CD4-positive, alpha-beta T cell treated with Interleukin-21 for 1 hour (primary cell): ENCODE data around the gene CREBZF.
"Not testable (repeated sequence)": the region's sequence is repeated elsewhere in the genome, so short reads cannot be mapped to it uniquely, and the experiment has no call there.

Experiments
- DNase-seq: peaks from one replicate; pipeline ENCODE4 v3.0.0-alpha.2; 2020

CREBZF gene

DNA sequence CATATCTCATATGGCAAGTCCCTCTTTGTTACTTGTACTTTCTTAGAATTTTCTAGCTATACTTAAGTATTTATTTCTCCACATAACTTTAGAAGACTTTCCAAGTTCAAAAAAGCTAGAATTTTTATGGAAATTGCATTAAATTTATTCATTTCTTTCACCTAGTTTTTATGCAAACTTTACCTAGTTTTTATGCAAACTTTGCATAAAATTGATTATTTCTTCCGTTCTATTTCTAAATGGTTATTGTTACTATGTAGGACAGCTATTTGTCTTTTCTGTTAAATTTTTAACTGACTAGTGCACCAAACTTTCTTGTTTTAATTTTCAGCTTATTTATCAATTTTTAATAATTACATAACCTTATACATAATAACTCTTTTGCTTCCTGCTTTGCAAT is 3.2 kb upstream of the CREBZF start:
- no peak for DNase-seq

DNA sequence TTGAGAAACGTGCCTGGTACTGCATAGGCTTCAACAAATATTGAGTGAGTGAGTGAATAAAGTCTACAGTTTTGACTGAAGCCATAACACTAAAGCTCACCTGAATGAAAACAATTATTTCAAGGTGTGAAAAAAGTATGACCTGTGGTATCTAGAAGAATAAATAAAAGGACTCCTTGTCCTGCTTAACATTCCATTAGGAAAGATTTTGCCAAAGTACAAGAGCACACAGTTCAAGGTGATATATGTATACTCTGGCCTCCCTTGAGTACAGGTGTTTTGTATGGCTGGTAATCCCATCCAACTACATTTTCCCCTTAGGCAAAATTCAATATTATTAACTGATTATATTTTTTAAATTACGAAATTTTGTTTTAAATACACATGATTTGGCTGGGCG is 1.8 kb upstream of the CREBZF start:
- no peak for DNase-seq

DNA sequence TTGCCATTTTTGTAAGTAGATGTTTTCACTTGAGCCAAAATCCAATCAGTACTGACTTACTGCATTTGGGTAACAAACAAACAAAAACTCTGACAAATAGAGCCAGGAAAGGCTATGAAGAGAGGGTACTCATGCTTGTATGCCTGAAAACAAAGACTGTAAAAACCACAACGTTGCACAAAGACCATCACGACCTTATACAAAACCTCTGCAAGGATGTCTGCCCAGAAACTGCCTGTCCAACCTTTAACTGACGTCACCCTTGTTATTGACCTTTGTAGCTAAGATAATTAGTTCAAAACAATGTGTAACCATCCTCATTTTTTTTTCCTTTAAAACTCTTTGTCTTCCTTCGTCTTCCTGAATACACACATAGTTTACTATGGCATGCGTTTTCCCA is 804 bp upstream of the CREBZF start:
- DNase-seq, result peak; percentile 36

- peak; percentile 90 for DNase-seq
Observed at GRCh38 chr11:85663753-85664614, 945 bp downstream of the CREBZF start.

DNA sequence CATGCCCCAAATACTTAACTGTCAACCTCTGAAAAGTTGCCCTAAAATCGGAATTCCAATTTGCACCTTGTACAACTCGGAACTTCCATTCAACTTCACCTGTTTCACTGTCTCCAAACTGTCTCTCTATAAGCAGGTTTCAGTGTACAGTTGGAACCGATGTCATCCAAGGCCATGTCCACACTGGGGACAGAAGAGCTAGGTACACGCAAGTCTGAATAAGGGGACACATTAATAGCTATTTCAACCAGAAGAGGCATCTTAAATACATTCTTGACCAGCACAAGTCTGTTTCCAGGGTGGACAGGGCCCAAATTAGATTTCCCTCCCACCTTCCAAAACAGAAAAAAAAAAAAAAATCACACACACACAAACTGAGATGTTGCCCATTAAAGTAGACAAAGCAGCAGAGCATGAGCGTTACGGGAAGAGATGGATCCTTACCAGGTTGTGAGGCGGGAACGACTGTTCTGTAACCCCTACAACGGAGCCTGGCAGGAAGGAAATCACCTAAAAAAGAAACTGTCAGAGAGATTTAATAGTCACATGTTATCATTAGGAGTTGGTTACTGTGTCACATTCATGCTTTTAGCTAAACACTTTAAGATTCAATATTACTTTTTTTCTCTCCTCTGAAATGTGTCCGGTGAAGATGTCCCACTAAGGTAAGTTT is 1.7 kb downstream of the CREBZF start:
- peak; percentile 53 for DNase-seq

GRCh38 chr11:85661972-85662664 is 2.8 kb downstream of the CREBZF start:
- DNase-seq, result no peak

DNA sequence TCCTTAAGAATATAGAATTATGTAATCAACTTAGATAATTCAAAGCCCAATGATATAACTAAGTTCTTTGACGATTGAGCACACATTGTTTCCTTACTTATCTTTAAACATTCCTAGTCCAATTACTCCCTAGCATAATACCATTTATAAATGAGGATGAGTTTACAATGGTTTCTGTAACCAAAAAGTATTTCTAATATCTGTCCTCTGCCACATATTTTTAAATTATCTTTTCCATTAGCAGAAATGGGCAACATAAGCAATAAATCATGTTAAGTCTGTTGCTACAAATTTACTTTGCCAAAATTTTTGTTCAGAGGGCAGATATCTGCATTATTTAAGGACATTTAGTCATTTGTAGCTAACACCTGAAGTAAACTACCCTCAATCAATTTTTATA is 6.7 kb downstream of the CREBZF start:
- no peak for DNase-seq

DNA sequence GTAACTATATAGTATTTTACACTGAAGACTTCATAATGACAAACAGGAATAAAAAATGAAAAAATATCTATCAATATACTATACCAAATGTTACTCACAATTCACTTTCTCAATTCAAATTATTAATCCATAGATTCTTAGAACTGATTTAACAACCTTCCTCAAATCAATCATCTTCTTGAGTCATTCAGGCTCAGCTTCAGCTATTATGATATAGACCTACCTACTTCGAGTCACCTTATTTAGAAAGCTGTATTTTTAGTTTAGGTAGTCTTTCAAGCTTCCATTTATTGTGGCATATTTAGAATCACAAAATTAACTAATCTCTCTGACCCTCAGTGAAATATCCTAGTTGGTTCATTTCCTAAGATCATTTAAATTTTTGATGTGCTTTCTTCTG is 8.2 kb downstream of the CREBZF start:
- no peak for DNase-seq

DNA sequence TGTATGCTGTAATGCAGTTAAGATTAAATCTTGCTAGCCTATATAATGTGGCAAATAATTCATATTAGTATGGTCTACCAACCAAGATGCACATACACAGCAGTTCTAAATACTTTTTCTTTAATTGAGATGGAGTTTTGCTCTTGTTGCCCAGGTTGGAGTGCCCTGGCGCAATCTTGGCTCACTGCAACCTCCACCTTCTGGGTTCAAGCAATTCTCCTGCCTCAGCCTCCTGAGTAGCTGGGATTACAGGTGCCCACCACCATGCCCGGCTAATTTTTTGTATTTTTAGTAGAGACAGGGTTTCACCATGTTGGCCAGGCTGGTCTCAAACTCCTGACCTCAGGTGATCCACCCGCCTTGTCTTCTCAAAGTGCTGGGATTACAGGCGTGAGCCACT is 10.6 kb downstream of the CREBZF start:
- DNase-seq, result not testable (repeated sequence)

- no peak for DNase-seq
Observed at GRCh38 chr11:85652786-85653447, 12.0 kb downstream of the CREBZF start.

DNA sequence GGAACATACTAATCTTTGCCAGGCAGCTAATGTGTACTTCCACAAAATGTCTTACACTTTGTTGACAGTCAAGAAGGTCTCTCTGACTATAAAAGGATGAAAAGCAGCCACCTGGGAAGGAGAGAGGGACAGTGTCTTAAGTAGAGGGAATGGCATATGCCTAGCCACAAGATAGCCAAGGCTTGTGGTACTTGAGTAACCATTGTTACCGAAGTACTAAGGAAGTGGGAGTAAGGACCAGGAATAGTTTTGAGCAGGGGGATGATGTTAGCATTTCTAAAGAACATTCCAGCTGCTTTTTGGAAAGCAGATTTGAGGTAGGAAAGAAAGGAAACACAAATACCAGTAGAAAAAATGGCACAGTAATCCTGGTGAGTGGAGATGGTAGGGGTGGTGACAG is 13.8 kb downstream of the CREBZF start:
- DNase-seq, result no peak

DNA sequence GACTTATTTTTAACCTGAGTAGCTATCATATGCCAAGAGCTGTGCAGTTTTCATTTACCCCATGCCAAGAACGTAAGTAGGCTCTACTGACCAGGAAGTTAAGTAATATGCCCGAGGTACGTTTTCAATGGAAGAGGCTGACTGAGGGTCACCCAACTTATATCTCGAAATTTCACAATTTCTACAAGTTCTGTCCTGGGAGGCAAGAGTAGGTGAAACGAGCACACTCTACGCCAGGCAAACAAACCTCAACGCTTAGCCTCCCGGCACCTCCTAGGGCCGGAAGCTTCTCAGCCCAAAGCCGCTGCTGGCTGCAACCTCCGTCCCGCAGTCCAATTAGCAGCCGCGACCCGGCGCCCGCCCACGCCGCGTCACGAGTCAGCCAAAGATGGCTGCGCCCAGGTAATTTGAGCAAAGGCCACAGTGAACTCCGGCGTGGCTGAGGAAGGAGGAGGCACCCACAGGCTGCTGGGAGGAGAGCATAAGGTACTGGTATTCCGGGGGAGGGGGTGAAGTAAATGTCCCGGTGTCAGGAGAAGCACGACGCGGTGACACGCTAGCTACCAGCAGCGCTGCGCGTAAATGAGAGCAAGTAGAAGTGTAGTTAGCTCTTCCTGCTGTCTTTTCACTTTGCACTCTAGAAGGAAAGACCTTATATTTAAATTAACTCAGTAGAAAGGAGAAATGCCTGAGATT is 17.2 kb downstream of the CREBZF start, which contains the start of gene TMEM126A:
Gene TMEM126A (plus strand): TSS at position 364 of the 696 bp plus-strand sequence. CDS start 2,289 bp downstream, outside the sequence.
- peak; percentile 91 for DNase-seq

- no peak for DNase-seq
Observed at GRCh38 chr11:85647078-85647477, 17.9 kb downstream of the CREBZF start.

- no peak for DNase-seq
Observed at GRCh38 chr11:85643191-85643614, 21.7 kb downstream of the CREBZF start.

DNA sequence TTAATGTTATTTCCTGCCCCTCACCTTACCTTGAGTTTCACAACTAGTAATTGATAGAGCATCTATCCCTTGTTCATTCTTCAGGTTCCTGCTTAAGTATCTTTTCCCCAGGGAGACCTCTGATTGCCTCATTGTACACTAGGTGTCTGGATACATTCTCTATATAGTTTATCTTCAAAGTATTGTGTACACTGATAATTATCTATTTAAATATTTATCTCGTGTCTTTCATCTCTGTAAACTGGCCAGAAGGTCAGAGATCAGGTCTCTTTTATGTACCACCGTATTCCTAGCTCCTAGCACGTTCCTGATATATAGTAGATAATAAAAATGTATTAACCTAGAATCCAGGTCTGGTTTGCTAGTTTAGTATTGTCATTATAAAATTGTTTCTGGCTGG is 30.2 kb downstream of the CREBZF start:
- no peak for DNase-seq

DNA sequence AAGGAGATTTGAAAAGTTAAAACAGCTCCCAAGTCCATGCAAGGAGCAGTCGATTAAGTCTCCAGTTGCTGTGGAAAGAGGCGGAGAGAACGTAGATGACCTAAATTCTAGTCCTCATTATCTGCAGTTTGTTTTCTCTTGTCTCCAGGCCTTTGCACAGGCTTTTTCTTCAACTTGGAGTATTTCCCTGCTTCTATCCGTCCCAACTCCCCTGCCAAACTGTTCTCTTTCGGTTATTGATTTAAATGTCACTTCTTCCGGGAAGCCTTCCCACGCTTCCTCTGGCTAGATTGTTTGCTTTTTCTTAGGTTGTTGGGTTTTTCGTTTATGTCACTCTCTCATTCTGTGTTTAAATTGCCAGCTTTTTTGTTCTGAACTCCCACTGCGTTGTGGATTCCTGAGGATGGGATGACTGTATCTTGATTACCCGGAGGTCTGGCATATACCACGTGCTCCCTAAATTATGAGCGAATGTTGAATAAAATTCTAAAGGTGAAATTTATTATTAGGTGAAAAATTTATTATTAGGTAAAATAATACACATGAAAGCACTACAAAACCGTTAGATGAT is 36.1 kb downstream of the CREBZF start:
- DNase-seq, result no peak

DNA sequence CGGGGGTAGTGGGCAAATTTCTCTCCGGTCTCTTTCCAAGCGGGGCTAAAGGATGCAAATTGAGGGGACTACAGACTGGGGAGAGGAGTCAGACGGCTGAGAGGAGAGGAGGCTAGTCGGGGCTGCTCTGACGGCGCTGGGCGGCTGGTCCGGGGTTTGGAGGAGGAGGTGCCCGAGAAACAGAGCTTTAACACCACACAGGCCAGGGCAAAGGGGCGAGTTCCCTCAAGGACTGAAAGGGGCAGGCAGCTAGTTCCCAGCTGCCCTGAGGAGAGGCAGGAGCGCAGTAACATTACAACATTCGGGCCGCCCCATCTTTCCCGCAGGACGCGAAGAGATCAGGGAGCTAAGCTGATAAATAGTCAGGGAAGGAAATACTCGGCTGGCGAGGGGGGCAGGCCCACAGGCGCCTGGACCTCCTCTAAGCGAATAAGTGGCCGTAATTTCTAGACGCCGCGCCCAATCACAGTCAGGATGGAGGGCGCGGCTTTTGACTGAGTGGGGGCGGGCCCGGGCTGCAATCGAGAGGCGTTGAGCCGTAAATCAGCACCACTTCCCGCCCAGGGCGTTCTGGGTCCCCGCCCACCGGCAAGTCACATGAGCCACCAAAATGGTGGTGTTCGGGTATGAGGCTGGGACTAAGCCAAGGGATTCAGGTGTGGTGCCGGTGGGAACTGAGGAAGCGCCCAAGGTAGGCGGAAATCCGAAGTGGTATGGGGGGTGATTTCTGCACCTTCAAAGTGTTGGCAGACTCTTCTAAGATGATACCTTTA is 36.7 kb downstream of the CREBZF start, which contains the start of gene TMEM126B:
Gene TMEM126B (plus strand): TSS at position 596 of the 773 bp plus-strand sequence. CDS start 15 bp downstream, at position 611.
- DNase-seq, result peak; percentile 95

GRCh38 chr11:85627332-85627997 is 37.5 kb downstream of the CREBZF start, which contains the start of gene DLG2:
TSS of gene DLG2 (minus strand) at chr11:85627344.
- DNase-seq, result peak; percentile 18

DNA sequence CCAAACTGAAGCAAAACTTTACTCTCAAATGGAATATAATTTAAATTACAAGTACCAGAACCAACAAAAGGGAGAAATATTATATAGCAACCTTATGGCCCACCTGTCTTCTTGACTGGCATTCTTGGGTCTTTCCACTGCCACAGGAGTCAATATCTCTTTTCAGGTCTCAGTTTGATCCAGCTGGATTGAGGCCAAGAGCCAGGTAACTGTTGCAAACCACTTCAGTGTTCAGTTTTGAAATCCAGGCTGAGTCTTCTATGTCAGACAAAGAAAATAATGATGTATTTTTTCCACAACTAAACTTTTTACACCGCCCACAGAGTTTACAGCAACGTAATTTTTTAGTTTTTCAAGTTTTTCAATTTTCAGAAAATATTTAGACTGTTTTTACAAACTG is 38.4 kb downstream of the CREBZF start:
- DNase-seq, result no peak

DNA sequence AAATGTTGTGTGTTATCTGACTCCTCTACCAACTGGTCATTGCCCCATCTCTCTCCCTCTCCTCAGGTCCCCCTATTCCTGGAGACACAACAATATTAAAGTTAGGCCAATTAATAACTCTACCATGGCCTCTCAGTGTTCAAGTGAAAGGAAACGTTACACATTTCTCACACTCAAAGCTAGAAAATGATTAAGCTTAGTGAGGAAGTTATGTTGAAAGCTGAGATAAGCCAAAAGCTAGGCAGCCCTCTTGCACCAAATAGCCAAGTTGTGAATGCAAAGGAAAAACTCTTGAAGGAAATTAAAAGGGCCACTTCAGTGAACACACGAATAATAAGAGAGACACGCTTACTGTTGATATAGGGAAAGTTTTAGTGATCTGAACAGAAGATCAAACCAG is 44.7 kb downstream of the CREBZF start:
- DNase-seq, result no peak
